ENCODE results near the gene B4GAT1.

Gene B4GAT1

GRCh38 chr11:66339162-66339675 lies 8.2 kb downstream of the B4GAT1 start:
- DNase-seq (ENCODE audit: low read depth, low spot score), result no peak

GRCh38 chr11:66338276-66339161 lies 8.9 kb downstream of the B4GAT1 start:
- H3K4me3 ChIP-seq (ENCODE audit: low read length), result no peak overlapping the region
- no peak for DNase-seq (ENCODE audit: low read depth, low spot score)

More at GRCh38 chr11:66339162-66339675, 8.2 kb downstream of the B4GAT1 start:
- no peak overlapping the region for H3K4me3 ChIP-seq (ENCODE audit: low read length)

- no peak for DNase-seq (ENCODE audit: low read depth, low spot score)
- H3K4me3 ChIP-seq (ENCODE audit: low read length), result no peak overlapping the region
These were observed 10.1 kb downstream of the B4GAT1 start for GRCh38 chr11:66337103-66337899.

- no peak for DNase-seq (ENCODE audit: low read depth, low spot score)
- no peak within 1 kb of the TSS for H3K4me3 ChIP-seq (ENCODE audit: low read length)
These were observed 11.0 kb downstream of the B4GAT1 start, which contains the start of gene RIN1 for GRCh38 chr11:66336234-66337102. Gene RIN1 (minus strand): TSS chr11:66336434. CDS start chr11:66336402, 32 bp downstream.

- H3K4me3 ChIP-seq (ENCODE audit: low read length), result no peak overlapping the region
These were observed 11.7 kb downstream of the B4GAT1 start for GRCh38 chr11:66335531-66336233.

GRCh38 chr11:66334605-66335442 lies 12.6 kb downstream of the B4GAT1 start:
- DNase-seq (ENCODE audit: low read depth, low spot score), result no peak
- no peak overlapping the region for H3K4me3 ChIP-seq (ENCODE audit: low read length)

More at GRCh38 chr11:66335531-66336233, 11.7 kb downstream of the B4GAT1 start:
- no peak for DNase-seq (ENCODE audit: low read depth, low spot score)

- no peak overlapping the region for H3K4me3 ChIP-seq (ENCODE audit: low read length)
- DNase-seq (ENCODE audit: low read depth, low spot score), result no peak
These were observed 13.4 kb downstream of the B4GAT1 start for GRCh38 chr11:66333896-66334604.

GRCh38 chr11:66333220-66333877 lies 14.1 kb downstream of the B4GAT1 start:
- no peak for DNase-seq (ENCODE audit: low read depth, low spot score)
- H3K4me3 ChIP-seq (ENCODE audit: low read length), result no peak overlapping the region

- H3K4me3 ChIP-seq (ENCODE audit: low read length), result no peak overlapping the region
- DNase-seq (ENCODE audit: low read depth, low spot score), result no peak
These were observed 14.8 kb downstream of the B4GAT1 start for GRCh38 chr11:66332371-66333219.

- no peak overlapping the region for H3K4me3 ChIP-seq (ENCODE audit: low read length)
- DNase-seq (ENCODE audit: low read depth, low spot score), result no peak
These were observed 15.7 kb downstream of the B4GAT1 start for GRCh38 chr11:66331542-66332370.

GRCh38 chr11:66330931-66331330 lies 16.5 kb downstream of the B4GAT1 start:
- no peak overlapping the region for H3K4me3 ChIP-seq (ENCODE audit: low read length)
- no peak for DNase-seq (ENCODE audit: low read depth, low spot score)

- DNase-seq (ENCODE audit: low read depth, low spot score), result no peak
- H3K4me3 ChIP-seq (ENCODE audit: low read length), result no peak overlapping the region
These were observed 18.2 kb downstream of the B4GAT1 start for GRCh38 chr11:66329165-66329673.

GRCh38 chr11:66328302-66329144 lies 18.9 kb downstream of the B4GAT1 start:
- DNase-seq (ENCODE audit: low read depth, low spot score), result peak; percentile 75
- no peak overlapping the region for H3K4me3 ChIP-seq (ENCODE audit: low read length)

GRCh38 chr11:66328031-66328301 lies 19.5 kb downstream of the B4GAT1 start:
- DNase-seq (ENCODE audit: low read depth, low spot score), result no peak
- no peak overlapping the region for H3K4me3 ChIP-seq (ENCODE audit: low read length)
